Kidney capillary endothelial cell (primary cell): ENCODE data around the gene CHMP4A.
"Not testable (repeated sequence)": the region's sequence is repeated elsewhere in the genome, so short reads cannot be mapped to it uniquely, and the experiment has no call there.

ENCODE experiments used
- DNase-seq: peaks from one replicate; pipeline ENCODE4 v3.0.0-alpha.2; 2018; ENCODE audit warnings: low spot score

CHMP4A gene

DNA sequence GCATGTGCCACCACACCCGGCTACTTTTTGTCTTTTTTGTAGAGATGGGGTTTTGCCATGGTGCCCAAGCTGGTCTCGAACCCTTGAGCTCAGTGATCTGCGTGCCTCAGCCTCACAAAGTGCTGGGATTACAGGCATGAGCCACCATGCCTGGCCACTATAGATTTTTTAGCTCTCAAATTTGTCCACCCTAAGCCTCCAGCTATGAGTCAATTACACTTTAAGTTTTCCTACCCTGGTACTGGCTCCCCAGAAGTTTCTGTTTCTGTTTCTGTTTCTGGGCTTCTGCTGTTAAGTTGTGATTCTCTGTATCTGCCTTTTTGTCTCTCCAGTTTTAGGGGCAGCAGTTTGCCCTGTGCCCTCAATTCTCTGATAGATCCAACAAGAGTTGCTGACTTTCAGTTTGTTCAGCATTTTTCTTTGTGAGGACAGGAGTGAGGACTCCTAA, 33.5 kb upstream of the CHMP4A start:
- DNase-seq: no peak

DNA sequence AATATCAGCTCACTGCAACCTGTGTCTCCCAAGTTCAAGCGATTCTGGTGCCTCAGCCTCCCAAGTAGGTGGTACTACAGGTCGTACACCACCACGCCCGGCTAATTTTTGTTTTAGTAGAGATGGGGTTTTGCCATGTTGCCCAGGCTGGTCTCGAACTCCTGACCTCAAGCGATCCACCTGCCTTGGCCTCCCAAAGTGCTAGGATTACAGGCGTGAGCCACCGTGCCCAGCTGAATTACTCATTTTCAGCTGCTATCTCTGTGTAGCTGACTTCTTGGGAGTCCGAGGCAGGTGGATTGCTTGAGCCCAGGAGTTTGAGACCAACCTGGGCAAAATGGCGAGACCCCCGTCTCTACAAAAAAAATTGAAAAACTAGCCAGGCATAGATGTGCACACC, 32.1 kb upstream of the CHMP4A start:
- DNase-seq: not testable (repeated sequence)

DNA sequence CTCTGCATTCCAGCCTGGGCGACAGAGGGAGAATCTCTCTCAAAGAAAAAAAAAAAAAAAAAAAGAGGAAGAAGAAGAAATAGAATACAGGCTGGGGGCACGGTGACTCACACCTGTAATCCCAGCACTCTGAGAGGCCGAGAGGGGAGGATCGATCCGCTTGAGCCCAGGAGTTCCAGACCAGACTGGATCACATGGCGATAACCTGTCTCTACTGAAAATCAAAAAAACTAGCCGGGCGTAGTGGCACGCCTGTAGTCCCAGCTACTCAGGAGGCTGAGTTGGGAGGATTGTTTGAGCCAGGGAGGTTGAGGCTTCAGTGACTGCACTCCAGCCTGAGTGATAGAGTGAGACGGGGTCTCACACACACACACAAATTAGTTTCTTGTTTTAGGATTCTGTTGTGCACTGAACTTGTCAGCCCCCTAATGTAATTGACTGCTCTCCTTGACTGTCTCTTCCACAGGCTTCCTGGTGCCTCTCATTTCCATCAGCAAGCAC, 30.1 kb upstream of the CHMP4A start:
- DNase-seq: no peak

DNA sequence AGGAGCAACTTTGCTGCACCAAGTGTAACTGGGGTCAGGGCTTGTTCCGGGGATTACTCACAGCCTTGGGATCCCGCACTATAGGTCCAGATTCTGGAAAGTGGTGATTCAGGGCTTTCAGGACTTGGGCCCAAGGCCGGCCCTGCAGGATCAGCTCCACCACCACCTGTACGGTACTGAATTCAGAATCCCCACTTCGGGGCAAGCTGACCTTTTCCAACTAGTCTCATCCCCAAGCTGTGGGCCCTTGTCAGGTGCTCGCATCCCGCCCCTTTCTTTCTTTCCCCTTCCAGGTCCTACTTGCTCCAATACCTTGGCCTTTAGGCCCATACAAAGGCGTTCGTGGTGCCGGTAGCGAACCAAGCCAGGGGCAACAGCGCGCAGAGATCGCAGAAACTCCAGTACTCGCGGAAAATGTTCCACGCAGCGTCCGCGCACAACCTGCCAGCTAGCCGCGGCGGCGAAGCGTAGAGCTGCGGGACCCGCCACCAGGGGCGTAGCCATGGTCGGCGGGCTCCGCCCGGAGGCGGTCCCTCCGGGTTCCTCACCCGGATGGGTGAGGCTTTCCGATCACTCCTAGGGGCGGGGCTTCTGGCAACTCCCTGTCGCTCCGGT, 28.6 kb upstream of the CHMP4A start:
- peak; percentile 86 for DNase-seq

DNA sequence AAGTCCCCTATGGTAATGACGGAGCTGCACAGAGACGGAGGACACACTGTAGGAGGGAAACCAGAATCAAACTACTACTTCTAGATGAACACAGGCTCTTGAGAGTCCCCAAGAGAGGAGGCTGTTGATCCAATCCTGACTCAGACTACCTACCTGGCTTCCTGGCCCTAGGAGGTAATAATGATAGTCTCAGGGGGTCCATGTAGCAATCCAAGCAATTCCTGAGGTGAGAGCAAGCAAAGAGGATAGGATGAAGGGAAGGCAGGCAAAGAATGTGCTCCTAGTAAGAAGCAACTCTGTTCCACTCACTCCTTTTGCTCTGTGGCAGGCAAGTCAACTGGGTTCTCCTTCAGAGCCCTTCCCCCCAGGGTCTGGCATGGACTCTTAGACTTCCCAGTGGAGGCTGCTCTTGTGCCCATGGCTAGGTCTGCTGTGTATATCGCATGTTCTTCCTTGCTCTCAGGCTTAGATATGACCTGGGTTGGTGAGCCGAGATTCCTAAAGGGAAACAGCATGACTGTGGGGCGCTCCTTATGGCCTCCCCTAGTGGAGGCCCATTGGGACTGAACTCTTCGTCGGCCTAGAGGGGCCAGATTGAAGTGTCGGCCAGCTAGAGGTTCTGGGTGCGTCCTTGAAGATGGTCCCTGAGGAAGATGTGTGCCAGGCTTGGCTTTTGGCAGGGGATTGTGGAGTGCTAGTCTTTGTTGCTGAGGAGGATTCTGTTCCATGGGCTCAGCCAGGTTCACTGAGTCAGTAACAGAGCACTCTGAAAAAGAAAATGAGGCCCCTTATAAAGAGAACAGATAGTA, 27.0 kb upstream of the CHMP4A start:
- DNase-seq: no peak

DNA sequence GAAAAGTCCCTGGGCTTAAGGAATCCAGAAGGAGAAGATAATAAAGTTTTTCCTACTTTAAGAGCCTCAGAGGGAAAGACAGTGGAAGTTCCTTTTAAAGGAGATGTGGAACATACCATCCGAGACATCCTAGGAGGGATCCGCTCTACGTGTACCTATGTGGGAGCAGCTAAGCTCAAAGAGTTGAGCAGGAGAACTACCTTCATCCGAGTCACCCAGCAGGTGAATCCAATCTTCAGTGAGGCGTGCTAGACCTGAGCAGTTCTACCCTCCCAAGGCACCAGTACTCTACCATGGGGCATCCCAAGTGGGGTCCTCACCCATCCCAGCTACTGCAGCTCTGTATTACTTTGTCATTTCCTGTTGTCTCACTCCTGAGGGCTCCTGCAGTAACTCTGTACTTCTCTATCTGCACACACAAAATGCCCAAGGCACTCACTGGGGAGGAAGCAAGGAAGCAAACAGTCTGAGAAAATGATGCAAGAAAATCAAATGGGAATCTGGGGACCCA, 25.3 kb upstream of the CHMP4A start:
- DNase-seq: no peak

DNA sequence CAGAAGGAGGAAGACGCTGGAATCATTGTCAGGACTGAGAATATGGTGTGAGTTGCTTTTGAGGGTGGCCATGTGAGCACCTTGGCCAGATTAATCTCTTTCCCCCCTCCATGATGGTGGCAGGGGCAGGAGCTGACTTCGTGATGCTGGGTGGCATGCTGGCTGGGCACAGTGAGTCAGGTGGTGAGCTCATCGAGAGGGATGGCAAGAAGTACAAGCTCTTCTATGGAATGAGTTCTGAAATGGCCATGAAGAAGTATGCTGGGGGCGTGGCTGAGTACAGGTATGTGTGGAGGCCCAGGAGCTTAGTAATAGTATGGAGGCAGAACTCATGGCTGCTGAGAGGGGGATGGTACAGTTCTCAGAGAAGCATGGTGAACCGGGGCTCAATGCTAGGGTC, 24.8 kb upstream of the CHMP4A start:
- DNase-seq: no peak

DNA sequence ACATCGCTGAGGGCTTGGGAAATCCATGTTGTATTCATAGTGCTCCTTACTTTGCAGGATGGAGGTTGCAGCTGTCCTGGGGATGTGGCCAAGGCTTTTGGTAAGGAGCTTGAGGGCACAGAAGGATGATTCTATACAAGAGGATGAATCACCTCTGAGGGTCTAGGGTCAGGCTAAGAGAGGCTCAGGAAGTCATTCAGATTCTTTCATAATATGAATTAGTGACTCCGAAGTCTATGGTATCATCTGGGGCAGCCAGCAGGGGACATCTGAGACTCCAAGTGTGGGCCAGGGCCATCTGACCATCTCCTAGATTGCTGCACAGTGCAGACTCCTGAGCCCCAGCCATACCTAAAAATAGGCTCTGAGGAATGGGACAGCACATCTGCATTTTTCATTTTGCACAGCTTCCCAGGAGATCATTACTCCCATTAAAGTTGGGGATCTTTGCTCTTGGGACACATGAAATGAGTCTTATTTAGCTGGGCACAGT, 24.2 kb upstream of the CHMP4A start:
- no peak for DNase-seq

DNA sequence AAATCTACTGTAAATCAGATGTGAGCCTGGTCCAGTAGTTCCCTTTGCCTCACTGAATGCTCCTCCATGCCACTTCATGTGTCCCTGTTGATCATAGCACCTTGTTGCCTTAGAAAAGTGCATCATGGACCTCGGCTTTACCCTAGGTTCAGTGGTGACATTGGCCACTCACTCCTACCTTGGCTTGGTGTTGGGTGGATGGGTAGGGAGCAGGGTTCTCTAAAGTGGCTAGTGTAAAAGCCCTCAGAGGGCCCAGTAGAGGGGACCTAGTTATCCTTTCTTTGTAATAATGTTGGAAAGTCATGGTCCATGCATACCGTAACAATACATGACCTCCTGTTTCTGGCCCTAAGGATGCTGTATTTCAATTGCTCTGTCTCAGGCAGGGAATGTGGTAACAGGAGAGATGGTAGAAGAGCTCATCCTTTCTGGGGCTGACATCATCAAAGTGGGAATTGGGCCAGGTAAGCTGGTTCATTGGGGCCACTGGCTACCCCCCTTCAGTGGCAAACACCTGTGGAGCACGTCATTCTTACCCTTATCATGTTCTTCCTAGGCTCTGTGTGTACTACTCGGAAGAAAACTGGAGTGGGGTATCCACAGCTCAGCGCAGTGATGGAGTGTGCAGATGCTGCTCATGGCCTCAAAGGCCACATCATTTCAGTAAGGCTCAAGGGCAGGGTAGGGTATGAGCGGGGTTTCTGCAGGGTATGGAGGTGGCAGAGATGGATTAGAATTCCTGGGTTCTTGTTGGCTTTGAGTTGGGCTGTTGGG, 23.6 kb upstream of the CHMP4A start:
- DNase-seq: no peak

DNA sequence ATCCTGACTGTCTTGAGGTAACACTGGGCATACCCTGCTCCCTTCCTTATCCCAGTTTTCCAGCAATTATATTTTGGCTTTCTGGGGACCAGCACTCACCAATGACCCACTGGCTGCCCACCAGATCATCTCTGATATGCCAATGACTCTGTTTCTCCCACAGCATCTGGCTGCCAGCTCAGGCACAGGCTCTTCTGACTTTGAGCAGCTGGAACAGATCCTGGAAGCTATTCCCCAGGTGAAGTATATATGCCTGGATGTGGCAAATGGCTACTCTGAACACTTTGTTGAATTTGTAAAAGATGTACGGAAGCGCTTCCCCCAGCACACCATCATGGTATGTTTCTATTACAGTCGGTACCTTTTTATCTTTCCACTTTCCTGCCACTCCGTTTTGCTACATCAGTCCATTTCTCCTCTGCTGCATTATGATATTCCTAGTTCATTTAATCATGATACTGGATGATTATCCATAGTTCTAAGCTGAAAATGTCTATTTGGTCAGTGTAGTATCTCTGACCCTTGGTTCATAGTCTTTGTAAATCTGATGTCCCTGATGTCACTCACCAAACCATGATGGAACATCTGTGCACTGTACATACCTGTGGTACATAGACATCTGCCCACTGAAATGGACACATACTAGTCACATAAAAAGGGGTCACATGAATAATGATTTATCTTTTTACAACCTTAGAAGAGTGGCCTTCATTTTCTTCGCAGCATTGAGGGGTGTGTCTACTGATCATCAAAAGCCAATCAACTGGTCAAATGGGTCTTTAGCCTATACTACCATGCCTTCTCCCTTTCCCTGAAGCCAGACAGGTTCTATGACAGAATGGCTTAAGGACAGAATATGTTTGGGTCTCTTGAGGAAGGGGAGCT, 22.8 kb upstream of the CHMP4A start:
- no peak for DNase-seq

DNA sequence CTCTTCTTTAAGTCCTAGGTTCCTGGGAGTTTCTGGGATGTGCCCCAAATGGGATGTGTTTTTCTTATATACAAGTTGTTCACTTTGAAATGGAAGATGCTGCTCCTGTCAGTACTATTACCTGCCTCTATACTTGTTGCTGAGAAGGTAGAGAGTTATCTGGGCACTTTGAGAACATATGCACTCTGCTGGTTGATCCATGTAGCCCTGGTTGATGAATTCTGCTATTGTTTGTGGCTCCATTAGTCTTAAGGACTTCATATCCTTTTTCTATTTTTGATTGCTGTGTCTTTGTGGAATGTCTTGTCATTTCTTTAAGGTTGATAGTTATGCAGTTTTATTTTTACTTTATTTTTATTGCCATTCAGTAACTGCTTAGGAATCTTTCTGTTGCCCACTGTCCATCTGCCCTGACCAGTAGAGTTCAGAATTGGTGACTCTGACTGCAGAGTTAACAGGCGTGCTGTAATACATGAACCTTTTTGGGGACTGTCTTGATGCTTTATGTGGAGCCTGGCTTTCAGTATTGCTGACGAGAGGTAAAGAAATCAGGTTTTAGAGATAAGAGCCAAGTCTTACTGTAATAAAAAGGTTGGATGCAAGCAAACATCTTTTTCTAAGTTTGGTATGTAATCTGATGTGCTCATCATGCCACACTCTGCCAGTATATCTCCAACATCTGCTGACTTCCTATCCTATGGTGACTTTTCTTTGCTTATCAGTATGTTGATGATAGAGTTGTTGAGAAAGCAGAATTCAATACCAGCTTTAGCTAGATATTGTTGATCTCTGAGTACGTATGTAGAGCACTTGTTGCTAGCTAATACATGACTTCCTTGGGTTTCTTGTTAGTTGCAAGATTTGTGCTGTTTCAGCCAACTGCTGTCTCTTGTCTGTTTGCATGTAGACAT, 21.1 kb upstream of the CHMP4A start:
- no peak for DNase-seq

DNA sequence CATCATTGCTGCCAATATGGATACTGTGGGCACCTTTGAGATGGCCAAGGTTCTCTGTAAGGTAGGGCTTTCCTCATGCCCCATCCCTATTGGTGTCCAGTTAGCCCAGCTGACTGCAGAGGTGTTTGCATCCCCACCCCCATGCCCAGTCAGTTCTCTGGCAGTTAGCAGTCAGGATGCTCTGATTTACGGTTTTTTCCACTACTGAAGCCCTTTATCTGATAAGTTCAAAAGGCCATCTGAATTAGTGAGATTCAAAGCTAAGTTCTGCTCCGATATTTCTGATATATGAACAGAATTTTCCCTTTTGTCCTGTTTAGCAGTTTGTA, 20.2 kb upstream of the CHMP4A start:
- no peak for DNase-seq

DNA sequence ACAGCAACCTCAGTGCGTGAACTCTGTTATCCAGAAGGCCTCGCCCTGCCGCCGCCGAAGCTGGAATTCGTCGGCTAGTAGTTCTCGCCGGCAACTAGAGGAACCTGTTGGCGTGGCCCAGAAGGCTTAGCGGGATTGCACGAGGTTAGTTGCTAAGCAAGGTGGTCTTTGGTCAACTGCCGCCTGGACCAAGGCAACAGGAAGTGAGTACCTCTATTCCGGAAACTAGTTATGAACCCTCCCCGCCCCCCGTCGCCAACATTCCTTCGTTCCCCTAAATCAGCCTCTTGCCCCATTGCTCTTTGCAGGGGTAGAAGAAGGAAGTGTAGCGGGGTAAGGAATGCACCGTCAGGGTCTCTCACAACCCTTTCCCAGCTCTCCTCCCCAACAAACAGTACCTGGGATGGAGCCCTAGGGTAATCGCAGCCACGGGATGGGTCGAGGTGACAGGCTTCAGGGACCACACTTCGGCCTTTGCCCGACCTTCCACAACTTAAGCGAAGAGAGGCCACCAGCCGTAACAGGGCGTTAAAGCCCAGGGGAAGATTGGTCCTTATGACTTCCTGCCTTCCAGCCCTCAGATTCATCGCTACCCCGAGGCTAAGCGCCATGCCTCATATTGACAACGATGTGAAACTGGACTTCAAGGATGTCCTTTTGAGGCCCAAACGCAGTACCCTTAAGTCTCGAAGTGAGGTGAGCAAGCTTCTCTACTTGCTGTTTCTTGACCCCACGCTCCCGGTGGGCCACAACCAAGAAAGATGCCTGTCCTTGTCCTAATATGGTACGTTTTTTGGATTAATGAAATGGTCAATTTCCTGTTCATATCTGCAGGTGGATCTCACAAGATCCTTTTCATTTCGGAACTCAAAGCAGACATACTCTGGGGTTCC, 19.6 kb upstream of the CHMP4A start, which contains the start of gene GMPR2:
TSS of gene GMPR2 (plus strand) at position 285 of the 893 bp plus-strand sequence. CDS start at position 610, 325 bp downstream.
- no peak for DNase-seq

DNA sequence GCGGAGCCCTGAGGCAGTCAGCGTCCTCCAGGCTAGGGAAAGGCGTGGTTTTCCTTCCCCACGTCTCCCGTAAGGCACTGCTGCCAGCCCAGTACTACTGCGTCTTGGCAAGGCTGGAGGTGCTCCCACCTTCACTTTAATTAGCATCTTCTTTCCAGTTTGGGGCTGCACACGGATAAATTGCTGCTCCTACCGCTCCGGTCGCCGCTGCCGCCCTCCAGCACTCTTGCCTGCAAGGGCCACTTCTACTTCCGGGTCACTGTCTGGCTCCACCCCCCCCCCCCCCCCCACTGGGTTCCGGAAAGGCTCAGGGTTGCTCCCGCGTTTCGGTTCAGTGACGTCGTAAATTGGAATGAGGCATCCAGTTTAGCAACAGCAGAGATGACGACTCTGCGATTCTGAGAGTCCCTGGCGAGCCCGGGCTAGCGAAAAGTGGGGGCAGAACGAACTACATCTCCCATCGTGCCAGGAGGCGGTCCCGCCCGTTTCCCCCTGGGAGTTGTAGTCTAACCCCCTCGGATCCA, 18.9 kb upstream of the CHMP4A start, which contains the start of gene NEDD8:
TSS of gene NEDD8 (minus strand) at position 247 of the 524 bp plus-strand sequence. CDS start at position 147, 100 bp downstream.
- DNase-seq: peak; percentile 93

DNA sequence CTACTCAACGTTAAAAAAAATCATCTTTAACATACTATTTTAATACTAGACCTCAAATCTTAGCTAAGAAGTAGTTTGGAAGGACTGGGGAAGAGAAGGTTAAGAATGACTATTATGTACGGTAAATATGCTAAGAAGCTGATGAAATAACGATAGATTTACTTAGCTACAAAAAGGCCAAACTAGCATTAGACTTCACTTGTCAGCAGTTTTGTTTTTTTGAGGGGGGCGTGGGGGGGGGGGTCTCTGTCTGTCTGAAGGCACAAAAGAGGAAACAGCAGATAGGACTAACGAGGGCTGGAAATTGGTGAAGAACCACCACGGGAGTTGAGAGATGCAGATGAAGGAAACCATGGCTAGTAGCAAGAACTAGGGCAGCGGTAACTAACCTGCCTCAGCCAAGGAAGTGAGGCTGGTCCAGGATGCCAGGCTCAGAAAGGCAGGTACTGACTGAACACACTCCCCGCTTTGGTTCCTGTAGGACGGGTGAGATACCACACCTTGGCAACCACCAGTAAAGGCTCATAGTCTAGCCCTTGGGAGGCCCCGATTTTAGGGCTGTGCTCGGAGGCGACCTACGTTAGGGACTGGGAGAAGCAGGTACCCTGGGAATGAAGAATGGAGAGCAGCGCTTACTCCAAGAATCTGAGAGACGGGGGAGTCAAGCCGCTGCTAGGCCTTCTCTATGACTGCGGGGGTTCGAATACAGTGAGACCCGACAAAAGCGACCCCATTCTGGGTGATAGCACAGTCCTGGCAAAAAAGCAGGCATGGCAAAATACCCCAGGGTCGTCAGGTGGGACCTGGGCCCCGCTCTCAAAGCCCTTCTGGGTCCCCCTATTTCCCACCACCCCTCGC, 18.2 kb upstream of the CHMP4A start:
- DNase-seq: no peak

DNA sequence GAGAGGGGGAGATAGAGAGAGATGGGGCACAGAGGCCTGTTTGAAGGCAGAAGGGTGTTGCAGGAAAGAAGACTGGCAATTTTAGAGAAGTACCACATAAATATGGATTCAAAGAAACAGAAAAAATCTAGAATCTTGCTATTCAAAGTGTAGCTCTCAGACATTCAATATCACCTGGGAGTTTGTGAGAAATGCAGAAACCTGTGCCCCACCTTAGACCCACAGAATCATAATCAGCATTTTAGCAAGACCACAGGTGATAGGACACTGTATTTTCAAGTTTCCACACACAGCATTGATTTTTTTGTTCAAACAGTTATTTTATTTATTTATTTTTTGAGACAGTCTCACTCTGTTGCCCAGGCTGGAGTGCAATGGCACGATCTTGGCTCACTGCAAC, 15.6 kb upstream of the CHMP4A start:
- no peak for DNase-seq

DNA sequence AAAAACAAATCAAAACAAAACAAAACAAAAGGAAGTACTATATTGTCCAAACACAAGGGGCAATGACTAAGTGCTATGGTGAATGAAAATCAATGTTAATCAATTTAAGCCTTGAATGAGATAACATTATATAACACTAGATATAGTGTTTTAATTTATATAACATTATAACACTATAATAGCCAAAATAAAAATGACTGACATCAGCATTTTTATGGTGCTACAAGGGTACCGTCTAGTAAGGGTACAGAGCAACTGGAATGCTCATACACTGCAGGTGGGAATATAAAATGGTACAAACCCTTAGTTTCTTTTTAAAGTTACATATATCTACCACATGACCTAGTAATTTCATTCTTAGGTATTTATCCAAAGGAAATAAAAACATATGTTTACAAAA, 13.2 kb upstream of the CHMP4A start:
- DNase-seq: no peak

DNA sequence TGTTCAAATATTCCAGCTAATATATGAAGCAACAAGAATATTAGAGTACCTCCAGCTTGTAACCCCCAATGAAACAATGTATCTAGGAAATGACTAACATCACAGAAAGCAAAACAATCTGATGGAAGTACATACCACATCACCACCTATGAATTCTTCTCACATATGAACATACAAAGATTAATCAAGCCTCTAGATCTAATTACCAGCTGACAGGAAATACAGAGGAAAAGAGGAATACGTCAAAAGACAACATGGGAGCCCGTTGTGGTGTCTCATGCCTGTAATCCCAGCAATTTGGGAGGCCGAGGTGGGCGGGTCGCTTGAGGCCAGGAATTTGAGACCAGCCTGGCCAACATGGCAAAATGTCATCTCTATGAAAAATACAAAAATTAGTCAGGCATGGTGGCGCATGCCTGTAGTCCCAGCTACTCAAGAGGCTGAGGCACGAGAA, 11.4 kb upstream of the CHMP4A start:
- peak; percentile 94 for DNase-seq
